ENCODE data around the gene PRKCH. TPM values are rescaled to one million over a fixed set of nuclear protein-coding genes. Genes with fewer than 3 reads are reported as not detected.

The PRKCH gene
- total RNA-seq, 1 experiment from 2014 or later, result 10.3 TPM

- Mint-ChIP-seq H3K4me3 (no peak overlapping the region), H3K27ac (no peak overlapping the region), H3K4me1 (peaks cover 28% of the 10 kb centered on the region), H3K27me3 (ENCODE audit: low read depth) (no peaks in the 10 kb centered on the region; the same call in 1 of the 2 replicates), H3K36me3 (no peaks in the 10 kb centered on the region), H3K9me3 (no peaks in the 10 kb centered on the region)
- DNase-seq (ENCODE audit: low spot score) (no peak), ATAC-seq (no peak)
- CTCF ChIA-PET, result interaction anchor here (1.0 to 1.1 kb wide), 2 partner anchors 24 to 32 kb away, joined by 3 to 4 read pairs; no protein-coding TSS in a partner anchor
- no peak for TF ChIP-seq SMAD3 (CRISPR knock-in tag; IDR thresholded peaks at IDR 0.05; ENCODE audit: borderline replicate concordance)
- TF ChIP-seq ZNF396 (CRISPR knock-in tag; IDR thresholded peaks at IDR 0.05; ENCODE audit: borderline replicate concordance), result no peak
- no peak for TF ChIP-seq USF1 (CRISPR knock-in tag; IDR thresholded peaks at IDR 0.05)
- TF ChIP-seq, protein P1, sequence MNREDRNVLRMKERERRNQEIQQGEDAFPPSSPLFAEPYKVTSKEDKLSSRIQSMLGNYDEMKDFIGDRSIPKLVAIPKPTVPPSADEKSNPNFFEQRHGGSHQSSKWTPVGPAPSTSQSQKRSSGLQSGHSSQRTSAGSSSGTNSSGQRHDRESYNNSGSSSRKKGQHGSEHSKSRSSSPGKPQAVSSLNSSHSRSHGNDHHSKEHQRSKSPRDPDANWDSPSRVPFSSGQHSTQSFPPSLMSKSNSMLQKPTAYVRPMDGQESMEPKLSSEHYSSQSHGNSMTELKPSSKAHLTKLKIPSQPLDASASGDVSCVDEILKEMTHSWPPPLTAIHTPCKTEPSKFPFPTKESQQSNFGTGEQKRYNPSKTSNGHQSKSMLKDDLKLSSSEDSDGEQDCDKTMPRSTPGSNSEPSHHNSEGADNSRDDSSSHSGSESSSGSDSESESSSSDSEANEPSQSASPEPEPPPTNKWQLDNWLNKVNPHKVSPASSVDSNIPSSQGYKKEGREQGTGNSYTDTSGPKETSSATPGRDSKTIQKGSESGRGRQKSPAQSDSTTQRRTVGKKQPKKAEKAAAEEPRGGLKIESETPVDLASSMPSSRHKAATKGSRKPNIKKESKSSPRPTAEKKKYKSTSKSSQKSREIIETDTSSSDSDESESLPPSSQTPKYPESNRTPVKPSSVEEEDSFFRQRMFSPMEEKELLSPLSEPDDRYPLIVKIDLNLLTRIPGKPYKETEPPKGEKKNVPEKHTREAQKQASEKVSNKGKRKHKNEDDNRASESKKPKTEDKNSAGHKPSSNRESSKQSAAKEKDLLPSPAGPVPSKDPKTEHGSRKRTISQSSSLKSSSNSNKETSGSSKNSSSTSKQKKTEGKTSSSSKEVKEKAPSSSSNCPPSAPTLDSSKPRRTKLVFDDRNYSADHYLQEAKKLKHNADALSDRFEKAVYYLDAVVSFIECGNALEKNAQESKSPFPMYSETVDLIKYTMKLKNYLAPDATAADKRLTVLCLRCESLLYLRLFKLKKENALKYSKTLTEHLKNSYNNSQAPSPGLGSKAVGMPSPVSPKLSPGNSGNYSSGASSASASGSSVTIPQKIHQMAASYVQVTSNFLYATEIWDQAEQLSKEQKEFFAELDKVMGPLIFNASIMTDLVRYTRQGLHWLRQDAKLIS (CRISPR knock-in tag; IDR thresholded peaks at IDR 0.05; ENCODE audit: borderline replicate concordance), result no peak
- TF ChIP-seq CREM (CRISPR knock-in tag; IDR thresholded peaks at IDR 0.05), result no peak
- TF ChIP-seq, protein P2, sequence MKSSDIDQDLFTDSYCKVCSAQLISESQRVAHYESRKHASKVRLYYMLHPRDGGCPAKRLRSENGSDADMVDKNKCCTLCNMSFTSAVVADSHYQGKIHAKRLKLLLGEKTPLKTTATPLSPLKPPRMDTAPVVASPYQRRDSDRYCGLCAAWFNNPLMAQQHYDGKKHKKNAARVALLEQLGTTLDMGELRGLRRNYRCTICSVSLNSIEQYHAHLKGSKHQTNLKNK (CRISPR knock-in tag; IDR thresholded peaks at IDR 0.05), result no peak
- no peak for TF ChIP-seq KAT7 (CRISPR knock-in tag; IDR thresholded peaks at IDR 0.05; ENCODE audit: borderline replicate concordance)
- TF ChIP-seq, protein P3, sequence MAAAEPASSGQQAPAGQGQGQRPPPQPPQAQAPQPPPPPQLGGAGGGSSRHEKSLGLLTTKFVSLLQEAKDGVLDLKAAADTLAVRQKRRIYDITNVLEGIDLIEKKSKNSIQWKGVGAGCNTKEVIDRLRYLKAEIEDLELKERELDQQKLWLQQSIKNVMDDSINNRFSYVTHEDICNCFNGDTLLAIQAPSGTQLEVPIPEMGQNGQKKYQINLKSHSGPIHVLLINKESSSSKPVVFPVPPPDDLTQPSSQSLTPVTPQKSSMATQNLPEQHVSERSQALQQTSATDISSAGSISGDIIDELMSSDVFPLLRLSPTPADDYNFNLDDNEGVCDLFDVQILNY (CRISPR knock-in tag; IDR thresholded peaks at IDR 0.05), result no peak
- no peak for TF ChIP-seq JUN (CRISPR knock-in tag; IDR thresholded peaks at IDR 0.05)
- TF ChIP-seq TCF7 (CRISPR knock-in tag; IDR thresholded peaks at IDR 0.05; ENCODE audit: low read depth), result no peak
- TF ChIP-seq, protein P4, sequence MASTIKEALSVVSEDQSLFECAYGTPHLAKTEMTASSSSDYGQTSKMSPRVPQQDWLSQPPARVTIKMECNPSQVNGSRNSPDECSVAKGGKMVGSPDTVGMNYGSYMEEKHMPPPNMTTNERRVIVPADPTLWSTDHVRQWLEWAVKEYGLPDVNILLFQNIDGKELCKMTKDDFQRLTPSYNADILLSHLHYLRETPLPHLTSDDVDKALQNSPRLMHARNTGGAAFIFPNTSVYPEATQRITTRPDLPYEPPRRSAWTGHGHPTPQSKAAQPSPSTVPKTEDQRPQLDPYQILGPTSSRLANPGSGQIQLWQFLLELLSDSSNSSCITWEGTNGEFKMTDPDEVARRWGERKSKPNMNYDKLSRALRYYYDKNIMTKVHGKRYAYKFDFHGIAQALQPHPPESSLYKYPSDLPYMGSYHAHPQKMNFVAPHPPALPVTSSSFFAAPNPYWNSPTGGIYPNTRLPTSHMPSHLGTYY (CRISPR knock-in tag; IDR thresholded peaks at IDR 0.05), result no peak
- TF ChIP-seq FOXP1 (CRISPR knock-in tag; IDR thresholded peaks at IDR 0.05; ENCODE audit: borderline replicate concordance), result no peak
- no peak for TF ChIP-seq PRRX2 (CRISPR knock-in tag; IDR thresholded peaks at IDR 0.05)
- TF ChIP-seq ELF4 (CRISPR knock-in tag; IDR thresholded peaks at IDR 0.05; ENCODE audit: low read depth), result no peak
- TF ChIP-seq CBFB (CRISPR knock-in tag; IDR thresholded peaks at IDR 0.05; ENCODE audit: low read depth), result no peak
- no peak for TF ChIP-seq ZBTB43 (CRISPR knock-in tag; IDR thresholded peaks at IDR 0.05)
- no peak for TF ChIP-seq HMGA2 (CRISPR knock-in tag; IDR thresholded peaks at IDR 0.05)
- TF ChIP-seq MLX (CRISPR knock-in tag; IDR thresholded peaks at IDR 0.05), result no peak
- TF ChIP-seq, protein P5, sequence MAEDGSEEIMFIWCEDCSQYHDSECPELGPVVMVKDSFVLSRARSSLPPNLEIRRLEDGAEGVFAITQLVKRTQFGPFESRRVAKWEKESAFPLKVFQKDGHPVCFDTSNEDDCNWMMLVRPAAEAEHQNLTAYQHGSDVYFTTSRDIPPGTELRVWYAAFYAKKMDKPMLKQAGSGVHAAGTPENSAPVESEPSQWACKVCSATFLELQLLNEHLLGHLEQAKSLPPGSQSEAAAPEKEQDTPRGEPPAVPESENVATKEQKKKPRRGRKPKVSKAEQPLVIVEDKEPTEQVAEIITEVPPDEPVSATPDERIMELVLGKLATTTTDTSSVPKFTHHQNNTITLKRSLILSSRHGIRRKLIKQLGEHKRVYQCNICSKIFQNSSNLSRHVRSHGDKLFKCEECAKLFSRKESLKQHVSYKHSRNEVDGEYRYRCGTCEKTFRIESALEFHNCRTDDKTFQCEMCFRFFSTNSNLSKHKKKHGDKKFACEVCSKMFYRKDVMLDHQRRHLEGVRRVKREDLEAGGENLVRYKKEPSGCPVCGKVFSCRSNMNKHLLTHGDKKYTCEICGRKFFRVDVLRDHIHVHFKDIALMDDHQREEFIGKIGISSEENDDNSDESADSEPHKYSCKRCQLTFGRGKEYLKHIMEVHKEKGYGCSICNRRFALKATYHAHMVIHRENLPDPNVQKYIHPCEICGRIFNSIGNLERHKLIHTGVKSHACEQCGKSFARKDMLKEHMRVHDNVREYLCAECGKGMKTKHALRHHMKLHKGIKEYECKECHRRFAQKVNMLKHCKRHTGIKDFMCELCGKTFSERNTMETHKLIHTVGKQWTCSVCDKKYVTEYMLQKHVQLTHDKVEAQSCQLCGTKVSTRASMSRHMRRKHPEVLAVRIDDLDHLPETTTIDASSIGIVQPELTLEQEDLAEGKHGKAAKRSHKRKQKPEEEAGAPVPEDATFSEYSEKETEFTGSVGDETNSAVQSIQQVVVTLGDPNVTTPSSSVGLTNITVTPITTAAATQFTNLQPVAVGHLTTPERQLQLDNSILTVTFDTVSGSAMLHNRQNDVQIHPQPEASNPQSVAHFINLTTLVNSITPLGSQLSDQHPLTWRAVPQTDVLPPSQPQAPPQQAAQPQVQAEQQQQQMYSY (CRISPR knock-in tag; IDR thresholded peaks at IDR 0.05), result no peak
- TF ChIP-seq NR1H2 (CRISPR knock-in tag; IDR thresholded peaks at IDR 0.05), result no peak
- POLR2A ChIA-PET, result no interaction called here
Observed at GRCh38 chr14:61526405-61527312, 205.3 kb downstream of the PRKCH start.

All from WTC11 (cell line).